Right ventricle myocardium superior (tissue), 1 donor: ENCODE data around the gene GALNT14. TPM values are rescaled to one million over a fixed set of nuclear protein-coding genes. Genes with fewer than 3 reads are reported as not detected.

ENCODE experiments used
- ATAC-seq: fragments of 200-7000 bp; cut with Tn5 transposase; one replicate; pipeline ENCODE4 v1.9.1; 2020; ENCODE audit warnings: mild to moderate bottlenecking; ENCODE audit not compliant: poor library complexity
- DNase-seq: peaks from one replicate; pipeline ENCODE4 v3.0.0-alpha.2; 2020
- intact Hi-C: fragments of 100-400 bp; cut with DNase I; formaldehyde crosslinking; loops from one replicate; pipeline ENCODE4 v1.11.2; 2022
- total RNA-seq: library from RNA; stranded (reverse); fragmentation: NEBNext Ultra II Directional; extraction: Animal tissue kit (Norgen Biotek cat#: 25700); gene quantifications from one replicate; pipeline ENCODE4 v1.2.1, GENCODE V29; 2021
- donor health status: DM: no; HTN: yes; CAD: no; lungs with severe emphysema.

Gene GALNT14
- total RNA-seq, 1 donor from 2014 or later, result 0.67 TPM

GRCh38 chr2:30994227-30995056 lies 143.8 kb downstream of the GALNT14 start:
- ATAC-seq (no peak), DNase-seq (no peak)
- intact Hi-C loops, result no loop called here

- intact Hi-C loops, result no loop called here
- ATAC-seq (no peak), DNase-seq (no peak)
Measured at GRCh38 chr2:30992781-30993180, 145.5 kb downstream of the GALNT14 start.

- DNase-seq, result no peak
- intact Hi-C loops, result no loop called here
- ATAC-seq, result no peak
Measured at GRCh38 chr2:30990671-30991070, 147.6 kb downstream of the GALNT14 start.

- ATAC-seq, result no peak
- intact Hi-C loops, result no loop called here
- no peak for DNase-seq
Measured at GRCh38 chr2:30990176-30990575, 148.1 kb downstream of the GALNT14 start.

- DNase-seq (no peak), ATAC-seq (no peak)
- intact Hi-C loops, result no loop called here
Measured at GRCh38 chr2:30989746-30990145, 148.5 kb downstream of the GALNT14 start.

- DNase-seq (no peak), ATAC-seq (no peak)
- intact Hi-C loops, result no loop called here
Measured at GRCh38 chr2:30987566-30987965, 150.7 kb downstream of the GALNT14 start.

- ATAC-seq (no peak), DNase-seq (no peak)
- intact Hi-C loops, result no loop called here
Measured at GRCh38 chr2:30986231-30986580, 152.0 kb downstream of the GALNT14 start.

DNA sequence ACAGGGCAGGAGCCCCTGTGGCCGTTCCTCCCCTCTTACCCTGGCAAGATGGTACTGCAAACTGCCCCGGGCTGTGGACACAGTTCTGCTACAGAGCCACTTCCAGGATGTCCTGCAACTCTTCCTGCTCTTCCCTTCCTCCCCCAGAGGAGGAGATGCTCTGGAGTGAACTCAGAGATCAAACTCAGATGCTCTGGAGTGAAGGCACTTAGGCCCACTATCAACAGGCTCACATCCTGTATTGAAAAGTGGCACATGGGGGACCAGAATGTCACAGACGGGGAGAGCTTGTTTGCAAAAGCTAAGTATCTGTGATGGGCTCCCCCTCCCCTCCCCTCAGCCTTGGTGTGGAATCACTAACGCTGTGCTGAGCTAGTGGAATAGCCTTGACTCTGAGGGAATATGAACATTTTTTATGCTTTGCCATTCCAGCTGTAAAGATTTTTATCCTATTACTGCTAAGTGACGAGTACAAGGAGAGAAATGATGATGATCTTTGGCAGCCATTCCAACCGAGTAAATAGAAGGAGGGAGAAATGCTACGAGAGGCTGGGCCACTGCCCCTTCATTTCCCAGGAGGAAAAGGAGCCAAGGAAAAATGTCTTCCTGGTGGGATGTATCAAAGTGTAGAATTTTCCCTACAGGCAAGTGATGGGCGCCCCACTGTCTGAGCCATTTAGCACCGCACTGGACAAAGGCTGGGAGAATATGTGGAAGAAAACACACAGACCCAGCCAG lies 152.6 kb downstream of the GALNT14 start:
- ATAC-seq (no peak), DNase-seq (no peak)
- intact Hi-C loops, result no loop called here

GRCh38 chr2:30984148-30984547 lies 154.1 kb downstream of the GALNT14 start:
- DNase-seq (peak; percentile 68), ATAC-seq (peak; percentile 94)
- intact Hi-C loops, result no loop called here

DNA sequence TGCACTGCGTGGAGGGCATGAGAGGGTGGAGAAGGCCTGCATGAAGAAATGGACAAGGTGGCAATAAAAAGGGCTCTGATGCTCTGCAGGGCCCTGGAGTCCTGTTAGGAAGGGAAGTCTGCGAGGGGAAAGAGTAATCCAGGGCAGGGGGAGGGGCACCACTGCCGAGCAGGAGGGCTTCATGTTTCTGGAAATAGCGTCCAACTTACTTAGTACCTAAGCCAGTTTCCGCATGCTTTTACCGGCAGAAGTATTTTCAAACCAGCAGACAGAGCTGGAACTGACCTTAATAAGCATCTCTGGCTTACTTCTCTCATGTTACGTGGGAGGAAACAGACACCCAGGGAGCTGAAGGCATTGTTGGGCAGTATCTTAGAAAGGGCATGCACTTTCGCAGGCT lies 156.7 kb downstream of the GALNT14 start:
- no peak for ATAC-seq
- intact Hi-C loops, result no loop called here
- DNase-seq, result no peak

GRCh38 chr2:30981096-30981495 lies 157.1 kb downstream of the GALNT14 start:
- intact Hi-C loops, result no loop called here
- DNase-seq, result no peak
- no peak for ATAC-seq

GRCh38 chr2:30979822-30980245 lies 158.4 kb downstream of the GALNT14 start:
- ATAC-seq (peak; percentile 42), DNase-seq (no peak)
- intact Hi-C loops, result no loop called here

GRCh38 chr2:30978854-30979253 lies 159.4 kb downstream of the GALNT14 start:
- ATAC-seq (no peak), DNase-seq (no peak)
- intact Hi-C loops, result no loop called here

DNA sequence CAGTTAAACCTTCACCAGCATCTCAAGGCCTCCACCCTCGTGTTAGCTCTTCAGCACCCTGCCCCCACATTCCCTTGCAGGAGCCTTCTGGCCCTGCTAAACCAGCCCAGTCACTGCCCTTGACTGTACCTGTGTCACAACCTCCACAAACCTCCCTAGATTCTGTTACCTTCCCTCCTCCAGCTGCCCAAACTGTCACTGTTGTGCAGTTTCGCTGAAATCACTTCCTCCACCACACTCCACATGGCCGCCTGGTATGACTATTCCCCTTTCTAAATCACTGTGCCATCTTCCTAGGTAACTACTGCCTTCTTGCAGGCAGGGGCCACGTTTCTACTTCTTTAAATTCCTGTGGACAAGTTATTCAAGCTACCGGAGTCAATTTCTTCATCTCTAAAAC lies 160.2 kb downstream of the GALNT14 start:
- ATAC-seq, result no peak

DNA sequence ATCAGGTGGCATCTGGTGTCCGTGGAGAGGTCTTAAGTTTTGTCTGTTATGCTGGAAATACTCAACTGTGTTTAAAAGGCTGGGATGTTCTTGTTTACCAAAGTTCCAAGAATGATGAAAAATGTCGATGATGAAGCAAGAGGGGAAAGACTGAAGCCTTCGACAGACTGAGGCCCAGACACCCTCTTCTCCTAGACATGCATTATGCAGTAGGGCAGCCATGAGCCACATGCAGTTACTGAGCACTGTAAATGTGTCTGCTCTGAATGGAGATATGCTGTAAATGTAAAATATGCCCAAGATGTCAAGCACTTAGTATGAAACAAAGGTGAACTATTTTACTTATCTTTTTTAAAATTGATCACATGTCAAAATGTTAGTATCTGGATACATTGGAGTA lies 163.1 kb downstream of the GALNT14 start:
- DNase-seq (no peak), ATAC-seq (no peak)
- intact Hi-C loops, result no loop called here

More for the DNA sequence above, 160.2 kb downstream of the GALNT14 start:
- intact Hi-C loops, result no loop called here
- no peak for DNase-seq

GRCh38 chr2:30974554-30974953 lies 163.7 kb downstream of the GALNT14 start:
- intact Hi-C loops, result no loop called here
- no peak for DNase-seq
- ATAC-seq, result peak; percentile 60

- no peak for ATAC-seq
- intact Hi-C loops, result no loop called here
Measured at GRCh38 chr2:30974092-30974491, 164.1 kb downstream of the GALNT14 start.

DNA sequence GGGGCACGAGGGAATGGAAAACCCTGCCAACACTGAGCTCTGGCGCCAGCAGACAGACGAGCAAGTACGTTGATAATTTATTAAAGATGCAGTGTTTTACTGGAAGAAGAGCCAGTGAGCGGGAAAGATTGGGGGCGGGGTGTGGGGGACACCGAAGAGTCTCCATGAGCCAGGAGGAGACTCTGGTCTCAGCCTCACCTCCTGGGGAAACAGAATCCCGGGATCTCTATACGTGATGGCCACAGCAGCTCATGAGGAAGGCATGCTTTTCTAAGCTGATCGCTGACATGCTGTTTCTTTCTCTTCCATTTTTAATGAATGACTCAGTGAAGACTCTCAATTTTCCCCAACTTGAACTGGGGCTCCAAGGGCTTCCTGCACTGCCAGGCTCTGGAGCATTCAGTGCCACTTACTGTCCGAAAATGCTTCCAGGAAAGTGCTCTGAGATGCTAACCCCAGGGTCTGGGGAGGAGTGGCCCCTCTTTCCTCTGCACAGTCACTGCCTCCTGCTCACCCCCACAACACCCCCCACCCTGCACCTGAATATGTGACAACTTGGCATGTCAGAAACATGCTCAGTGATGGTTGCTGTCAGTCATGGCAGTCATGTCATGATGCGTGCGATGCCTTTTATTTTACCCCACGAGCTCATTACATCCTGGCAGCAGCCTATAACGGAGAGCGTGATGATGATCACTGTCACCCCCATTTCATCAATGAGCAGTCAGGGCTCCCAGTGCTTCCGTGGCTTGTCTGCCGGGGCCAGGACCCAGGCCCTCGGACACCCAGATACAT lies 166.8 kb downstream of the GALNT14 start:
- ATAC-seq (no peak), DNase-seq (no peak)
- intact Hi-C loops, result no loop called here

More at GRCh38 chr2:30974092-30974491, 164.1 kb downstream of the GALNT14 start:
- no peak for DNase-seq

- ATAC-seq, result no peak
- DNase-seq, result no peak
- intact Hi-C loops, result no loop called here
Measured at GRCh38 chr2:30968660-30969397, 169.4 kb downstream of the GALNT14 start.
